HEK293 (cell line): ENCODE data around the gene BCL6B.

Source experiments
- BCL11A ChIP-seq: fragments of 450-650 bp; formaldehyde crosslinking; IDR thresholded peaks from 2 replicates; pipeline ENCODE4 v1.5.1; 2016; ENCODE audit warnings: low read depth, missing biosample characterization, missing genetic modification characterization
- KLF8 ChIP-seq: fragments of 450-650 bp; formaldehyde crosslinking; IDR thresholded peaks from 2 replicates; pipeline ENCODE4 v1.5.1; 2016; ENCODE audit warnings: missing biosample characterization, missing genetic modification characterization
- MYNN ChIP-seq: fragments of 450-650 bp; formaldehyde crosslinking; IDR thresholded peaks from 2 replicates; pipeline ENCODE4 v1.5.1; 2016; ENCODE audit warnings: missing biosample characterization, missing genetic modification characterization, borderline replicate concordance
- OSR2 ChIP-seq: fragments of 450-650 bp; formaldehyde crosslinking; IDR thresholded peaks from 2 replicates; pipeline ENCODE4 v1.5.1; 2016; ENCODE audit warnings: missing biosample characterization, missing genetic modification characterization
- OVOL3 ChIP-seq: fragments of 450-650 bp; formaldehyde crosslinking; IDR thresholded peaks from 2 replicates; pipeline ENCODE4 v1.5.1; 2016; ENCODE audit warnings: missing biosample characterization, missing genetic modification characterization
- RBAK ChIP-seq: fragments of 450-650 bp; formaldehyde crosslinking; IDR thresholded peaks from 2 replicates; pipeline ENCODE4 v1.5.1; 2016; ENCODE audit warnings: missing biosample characterization, missing genetic modification characterization
- SP7 ChIP-seq: fragments of 450-650 bp; formaldehyde crosslinking; IDR thresholded peaks from 2 replicates; pipeline ENCODE4 v1.5.1; 2016; ENCODE audit warnings: missing biosample characterization, missing genetic modification characterization
- YY2 ChIP-seq: fragments of 450-650 bp; formaldehyde crosslinking; IDR thresholded peaks from 2 replicates; pipeline ENCODE4 v1.5.1; 2016; ENCODE audit warnings: missing biosample characterization, missing genetic modification characterization
- ZBTB17 ChIP-seq: fragments of 450-650 bp; formaldehyde crosslinking; IDR thresholded peaks from 2 replicates; pipeline ENCODE4 v1.5.1; 2016; ENCODE audit warnings: missing biosample characterization, missing genetic modification characterization
- ZFHX2 ChIP-seq: fragments of 450-650 bp; formaldehyde crosslinking; conservative IDR thresholded peaks from 2 replicates; pipeline ENCODE4 v1.5.1; 2016; ENCODE audit warnings: missing biosample characterization, missing genetic modification characterization
- ZFP41 ChIP-seq: fragments of 450-650 bp; formaldehyde crosslinking; IDR thresholded peaks from 2 replicates; pipeline ENCODE4 v1.5.1; 2016; ENCODE audit warnings: missing biosample characterization, missing genetic modification characterization, borderline replicate concordance
- ZFP69B ChIP-seq: fragments of 450-650 bp; formaldehyde crosslinking; IDR thresholded peaks from 2 replicates; pipeline ENCODE4 v1.5.1; 2016; ENCODE audit warnings: missing biosample characterization, missing genetic modification characterization
- ZIC2 ChIP-seq: fragments of 450-650 bp; formaldehyde crosslinking; IDR thresholded peaks from 2 replicates; pipeline ENCODE4 v1.5.1; 2016; ENCODE audit warnings: missing biosample characterization, missing genetic modification characterization
- ZNF114 ChIP-seq: fragments of 450-650 bp; formaldehyde crosslinking; IDR thresholded peaks from 2 replicates; pipeline ENCODE4 v1.5.0; 2017; ENCODE audit warnings: missing biosample characterization, missing genetic modification characterization
- ZNF214 ChIP-seq: fragments of 450-650 bp; formaldehyde crosslinking; IDR thresholded peaks from 2 replicates; pipeline ENCODE4 v1.5.1; 2017; ENCODE audit warnings: missing biosample characterization, mild to moderate bottlenecking, missing genetic modification characterization, borderline replicate concordance
- ZNF248 ChIP-seq: fragments of 450-650 bp; formaldehyde crosslinking; IDR thresholded peaks from 2 replicates; pipeline ENCODE4 v1.5.1; 2017; ENCODE audit warnings: missing biosample characterization, missing genetic modification characterization
- ZNF266 ChIP-seq: fragments of 450-650 bp; formaldehyde crosslinking; IDR thresholded peaks from 2 replicates; pipeline ENCODE4 v1.5.1; 2016; ENCODE audit warnings: missing biosample characterization, missing genetic modification characterization, low read depth
- ZNF362 ChIP-seq: fragments of 450-650 bp; formaldehyde crosslinking; IDR thresholded peaks from 2 replicates; pipeline ENCODE4 v1.5.1; 2016; ENCODE audit warnings: missing biosample characterization, missing genetic modification characterization
- ZNF37A ChIP-seq: fragments of 450-650 bp; IDR thresholded peaks from 2 replicates; pipeline ENCODE4 v1.5.1; 2018; ENCODE audit warnings: missing biosample characterization, missing genetic modification characterization
- ZNF391 ChIP-seq: fragments of 450-650 bp; formaldehyde crosslinking; IDR thresholded peaks from 2 replicates; pipeline ENCODE4 v1.5.1; 2016; ENCODE audit warnings: low read depth, missing biosample characterization, missing genetic modification characterization, borderline replicate concordance
- ZNF394 ChIP-seq: fragments of 450-650 bp; formaldehyde crosslinking; IDR thresholded peaks from 2 replicates; pipeline ENCODE4 v1.5.1; 2016; ENCODE audit warnings: missing biosample characterization, missing genetic modification characterization, mild to moderate bottlenecking, moderate library complexity, borderline replicate concordance
- ZNF521 ChIP-seq: fragments of 450-650 bp; formaldehyde crosslinking; IDR thresholded peaks from 2 replicates; pipeline ENCODE4 v1.5.1; 2017; ENCODE audit warnings: missing biosample characterization, mild to moderate bottlenecking, missing genetic modification characterization
- ZNF580 ChIP-seq: fragments of 450-650 bp; formaldehyde crosslinking; IDR thresholded peaks from 2 replicates; pipeline ENCODE4 v1.5.1; 2016; ENCODE audit warnings: missing biosample characterization, missing genetic modification characterization
- ZNF629 ChIP-seq: fragments of 450-650 bp; formaldehyde crosslinking; IDR thresholded peaks from 2 replicates; pipeline ENCODE4 v1.5.1; 2017; ENCODE audit warnings: missing biosample characterization, missing genetic modification characterization
- ZSCAN30 ChIP-seq: fragments of 450-650 bp; IDR thresholded peaks from 2 replicates; pipeline ENCODE4 v1.5.1; 2018; ENCODE audit warnings: missing biosample characterization, mild to moderate bottlenecking, missing genetic modification characterization, moderate library complexity
- ZXDB ChIP-seq: fragments of 450-650 bp; formaldehyde crosslinking; IDR thresholded peaks from 2 replicates; pipeline ENCODE4 v1.5.1; 2016; ENCODE audit warnings: missing biosample characterization, missing genetic modification characterization
- TF ChIP-seq, protein P1 (sequence below): fragments of 450-650 bp; formaldehyde crosslinking; IDR thresholded peaks from 2 replicates; pipeline ENCODE4 v1.5.1; 2016; ENCODE audit warnings: missing biosample characterization, missing genetic modification characterization
- TF ChIP-seq, protein P2 (sequence below): fragments of 450-650 bp; formaldehyde crosslinking; IDR thresholded peaks from 2 replicates; pipeline ENCODE4 v1.5.1; 2016; ENCODE audit warnings: missing biosample characterization, missing genetic modification characterization, borderline replicate concordance
- TF ChIP-seq, protein P3 (sequence below): fragments of 450-650 bp; formaldehyde crosslinking; IDR thresholded peaks from 2 replicates; pipeline ENCODE4 v1.5.1; 2016; ENCODE audit warnings: missing biosample characterization, missing genetic modification characterization
- TF ChIP-seq, protein P4 (sequence below): fragments of 450-650 bp; formaldehyde crosslinking; IDR thresholded peaks from 2 replicates; pipeline ENCODE4 v1.5.1; 2017; ENCODE audit warnings: missing biosample characterization, missing genetic modification characterization

Gene BCL6B

GRCh38 chr17:7060165-7060891 is 37.5 kb downstream of the BCL6B start (continued):
- TF ChIP-seq ZNF629 (tag by site-specific recombination): peak; percentile 80
- no peak for TF ChIP-seq RBAK (tag by site-specific recombination)
- TF ChIP-seq OSR2 (tag by site-specific recombination): peak; percentile 54
- no peak for TF ChIP-seq KLF8 (tag by site-specific recombination)
- no peak for TF ChIP-seq ZNF391 (tag by site-specific recombination)
- TF ChIP-seq ZNF114 (tag by site-specific recombination): no peak
- TF ChIP-seq ZFHX2 (tag by site-specific recombination): peak; percentile 41
- TF ChIP-seq OVOL3 (tag by site-specific recombination): no peak
- 0 out of 2 replicates have a peak, but pooled peaks have one; percentile 51 for TF ChIP-seq ZNF362 (tag by site-specific recombination)
- TF ChIP-seq ZNF37A (tag by site-specific recombination): 0 out of 2 replicates have a peak, but pooled peaks have one; percentile 6
- TF ChIP-seq, protein P1, sequence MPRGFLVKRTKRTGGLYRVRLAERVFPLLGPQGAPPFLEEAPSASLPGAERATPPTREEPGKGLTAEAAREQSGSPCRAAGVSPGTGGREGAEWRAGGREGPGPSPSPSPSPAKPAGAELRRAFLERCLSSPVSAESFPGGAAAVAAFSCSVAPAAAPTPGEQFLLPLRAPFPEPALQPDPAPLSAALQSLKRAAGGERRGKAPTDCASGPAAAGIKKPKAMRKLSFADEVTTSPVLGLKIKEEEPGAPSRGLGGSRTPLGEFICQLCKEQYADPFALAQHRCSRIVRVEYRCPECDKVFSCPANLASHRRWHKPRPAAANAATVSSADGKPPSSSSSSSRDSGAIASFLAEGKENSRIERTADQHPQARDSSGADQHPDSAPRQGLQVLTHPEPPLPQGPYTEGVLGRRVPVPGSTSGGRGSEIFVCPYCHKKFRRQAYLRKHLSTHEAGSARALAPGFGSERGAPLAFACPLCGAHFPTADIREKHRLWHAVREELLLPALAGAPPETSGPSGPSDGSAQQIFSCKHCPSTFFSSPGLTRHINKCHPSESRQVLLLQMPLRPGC: 0 out of 2 replicates have a peak, but pooled peaks have one; percentile 24
- TF ChIP-seq ZXDB: no peak
- TF ChIP-seq YY2 (tag by site-specific recombination): no peak
- TF ChIP-seq ZNF266 (tag by site-specific recombination): no peak
- TF ChIP-seq ZBTB17 (tag by site-specific recombination): 0 out of 2 replicates have a peak, but pooled peaks have one; percentile 21
- TF ChIP-seq ZSCAN30 (tag by site-specific recombination): no peak
- TF ChIP-seq ZIC2 (tag by site-specific recombination): no peak
- TF ChIP-seq ZNF580 (tag by site-specific recombination): no peak
- peak; percentile 28; the same call in 1 of the 2 replicates for TF ChIP-seq ZNF394
- TF ChIP-seq, protein P2, sequence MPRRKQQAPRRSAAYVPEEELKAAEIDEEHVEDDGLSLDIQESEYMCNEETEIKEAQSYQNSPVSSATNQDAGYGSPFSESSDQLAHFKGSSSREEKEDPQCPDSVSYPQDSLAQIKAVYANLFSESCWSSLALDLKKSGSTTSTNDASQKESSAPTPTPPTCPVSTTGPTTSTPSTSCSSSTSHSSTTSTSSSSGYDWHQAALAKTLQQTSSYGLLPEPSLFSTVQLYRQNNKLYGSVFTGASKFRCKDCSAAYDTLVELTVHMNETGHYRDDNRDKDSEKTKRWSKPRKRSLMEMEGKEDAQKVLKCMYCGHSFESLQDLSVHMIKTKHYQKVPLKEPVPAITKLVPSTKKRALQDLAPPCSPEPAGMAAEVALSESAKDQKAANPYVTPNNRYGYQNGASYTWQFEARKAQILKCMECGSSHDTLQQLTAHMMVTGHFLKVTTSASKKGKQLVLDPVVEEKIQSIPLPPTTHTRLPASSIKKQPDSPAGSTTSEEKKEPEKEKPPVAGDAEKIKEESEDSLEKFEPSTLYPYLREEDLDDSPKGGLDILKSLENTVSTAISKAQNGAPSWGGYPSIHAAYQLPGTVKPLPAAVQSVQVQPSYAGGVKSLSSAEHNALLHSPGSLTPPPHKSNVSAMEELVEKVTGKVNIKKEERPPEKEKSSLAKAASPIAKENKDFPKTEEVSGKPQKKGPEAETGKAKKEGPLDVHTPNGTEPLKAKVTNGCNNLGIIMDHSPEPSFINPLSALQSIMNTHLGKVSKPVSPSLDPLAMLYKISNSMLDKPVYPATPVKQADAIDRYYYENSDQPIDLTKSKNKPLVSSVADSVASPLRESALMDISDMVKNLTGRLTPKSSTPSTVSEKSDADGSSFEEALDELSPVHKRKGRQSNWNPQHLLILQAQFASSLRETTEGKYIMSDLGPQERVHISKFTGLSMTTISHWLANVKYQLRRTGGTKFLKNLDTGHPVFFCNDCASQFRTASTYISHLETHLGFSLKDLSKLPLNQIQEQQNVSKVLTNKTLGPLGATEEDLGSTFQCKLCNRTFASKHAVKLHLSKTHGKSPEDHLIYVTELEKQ (tag by site-specific recombination): 0 out of 2 replicates have a peak, but pooled peaks have one; percentile 13
- TF ChIP-seq, protein P3, sequence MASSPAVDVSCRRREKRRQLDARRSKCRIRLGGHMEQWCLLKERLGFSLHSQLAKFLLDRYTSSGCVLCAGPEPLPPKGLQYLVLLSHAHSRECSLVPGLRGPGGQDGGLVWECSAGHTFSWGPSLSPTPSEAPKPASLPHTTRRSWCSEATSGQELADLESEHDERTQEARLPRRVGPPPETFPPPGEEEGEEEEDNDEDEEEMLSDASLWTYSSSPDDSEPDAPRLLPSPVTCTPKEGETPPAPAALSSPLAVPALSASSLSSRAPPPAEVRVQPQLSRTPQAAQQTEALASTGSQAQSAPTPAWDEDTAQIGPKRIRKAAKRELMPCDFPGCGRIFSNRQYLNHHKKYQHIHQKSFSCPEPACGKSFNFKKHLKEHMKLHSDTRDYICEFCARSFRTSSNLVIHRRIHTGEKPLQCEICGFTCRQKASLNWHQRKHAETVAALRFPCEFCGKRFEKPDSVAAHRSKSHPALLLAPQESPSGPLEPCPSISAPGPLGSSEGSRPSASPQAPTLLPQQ (tag by site-specific recombination): peak; percentile 70; the same call in 1 of the 2 replicates
- peak; percentile 60; the same call in 1 of the 2 replicates for TF ChIP-seq SP7 (tag by site-specific recombination)
- no peak for TF ChIP-seq ZNF521 (tag by site-specific recombination)
- TF ChIP-seq ZFP41: no peak
- TF ChIP-seq ZNF214: no peak
- TF ChIP-seq, protein P4, sequence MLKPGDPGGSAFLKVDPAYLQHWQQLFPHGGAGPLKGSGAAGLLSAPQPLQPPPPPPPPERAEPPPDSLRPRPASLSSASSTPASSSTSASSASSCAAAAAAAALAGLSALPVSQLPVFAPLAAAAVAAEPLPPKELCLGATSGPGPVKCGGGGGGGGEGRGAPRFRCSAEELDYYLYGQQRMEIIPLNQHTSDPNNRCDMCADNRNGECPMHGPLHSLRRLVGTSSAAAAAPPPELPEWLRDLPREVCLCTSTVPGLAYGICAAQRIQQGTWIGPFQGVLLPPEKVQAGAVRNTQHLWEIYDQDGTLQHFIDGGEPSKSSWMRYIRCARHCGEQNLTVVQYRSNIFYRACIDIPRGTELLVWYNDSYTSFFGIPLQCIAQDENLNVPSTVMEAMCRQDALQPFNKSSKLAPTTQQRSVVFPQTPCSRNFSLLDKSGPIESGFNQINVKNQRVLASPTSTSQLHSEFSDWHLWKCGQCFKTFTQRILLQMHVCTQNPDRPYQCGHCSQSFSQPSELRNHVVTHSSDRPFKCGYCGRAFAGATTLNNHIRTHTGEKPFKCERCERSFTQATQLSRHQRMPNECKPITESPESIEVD (tag by site-specific recombination): peak; percentile 75; the same call in 1 of the 2 replicates
- TF ChIP-seq ZNF248 (tag by site-specific recombination): no peak
- 0 out of 2 replicates have a peak, but pooled peaks have one; percentile 40 for TF ChIP-seq BCL11A (tag by site-specific recombination)
- peak; percentile 90 for TF ChIP-seq ZFP69B (tag by site-specific recombination)
- no peak for TF ChIP-seq MYNN (tag by site-specific recombination)
